ENCODE results near the gene CIZ1. TPM values are rescaled to one million over a fixed set of nuclear protein-coding genes. Genes with fewer than 3 reads are reported as not detected.

Gene CIZ1
- total and polyA plus RNA-seq, 9 of the 15 experiments (the other 6 are each of a cell fraction or from before 2014, with no cell fraction given): 6.6 to 329 (median 87.8) TPM

- peak; percentile 50; the same call in 1 of the 2 replicates for TF ChIP-seq KLF1 (tag; IDR thresholded peaks at IDR 0.05)
- TF ChIP-seq ZBTB1 (CRISPR knock-in tag; IDR thresholded peaks at IDR 0.05; ENCODE audit: borderline replicate concordance, low read depth): no peak
- no peak for TF ChIP-seq USF2 (CRISPR knock-in tag; IDR thresholded peaks at IDR 0.05)
- no peak for TF ChIP-seq PHTF2 (CRISPR knock-in tag; IDR thresholded peaks at IDR 0.05)
- TF ChIP-seq CBX5 (IDR thresholded peaks at IDR 0.05; ENCODE audit: borderline replicate concordance, low read depth): no peak
- no peak for TF ChIP-seq SNRNP70 (optimal IDR thresholded peaks at IDR 0.05; ENCODE audit: low read depth, low read length)
- peak in 2 of 3 experiments; percentile 85 to 89 for TF ChIP-seq YY1 (IDR thresholded peaks at IDR 0.05; ENCODE audit: borderline replicate concordance in 1 of 3, control insufficient read depth in 1 of 3, extremely low read depth in 1 of 3, insufficient read depth in 3 of 3, insufficient read length in 1 of 3, insufficient replicate concordance in 2 of 3, low read depth in 1 of 3, low read length in 2 of 3)
- TF ChIP-seq MIER1 (IDR thresholded peaks at IDR 0.05; ENCODE audit: low read depth): no peak
- no peak for TF ChIP-seq SIRT6 (IDR thresholded peaks at IDR 0.05; ENCODE audit: low read depth, low read length)
- TF ChIP-seq BMI1 (IDR thresholded peaks at IDR 0.05; ENCODE audit: low read length): peak; percentile 57; the same call in 1 of the 2 replicates
Observed at GRCh38 chr9:128159784-128160602, 31.4 kb downstream of the CIZ1 start, which contains the start of gene BBLN (continued).

All from K562 (cell line).